Astrocyte (in vitro differentiated cells and primary cell): ENCODE measurements around the gene APLP2.

Experiments used
- EZH2 ChIP-seq: IDR thresholded peaks from 2 replicates; pipeline ENCODE4 v1.6.1; 2012; ENCODE audit warnings: mild to moderate bottlenecking, low read length, inconsistent platforms; ENCODE audit not compliant: insufficient read depth
- TF ChIP-seq, protein P1 (sequence below): IDR thresholded peaks from 2 replicates; pipeline ENCODE4 v1.5.1; 2011; ENCODE audit warnings: low read depth, mild to moderate bottlenecking, inconsistent platforms, low read length, moderate library complexity; ENCODE audit not compliant: insufficient read depth

DNA sequence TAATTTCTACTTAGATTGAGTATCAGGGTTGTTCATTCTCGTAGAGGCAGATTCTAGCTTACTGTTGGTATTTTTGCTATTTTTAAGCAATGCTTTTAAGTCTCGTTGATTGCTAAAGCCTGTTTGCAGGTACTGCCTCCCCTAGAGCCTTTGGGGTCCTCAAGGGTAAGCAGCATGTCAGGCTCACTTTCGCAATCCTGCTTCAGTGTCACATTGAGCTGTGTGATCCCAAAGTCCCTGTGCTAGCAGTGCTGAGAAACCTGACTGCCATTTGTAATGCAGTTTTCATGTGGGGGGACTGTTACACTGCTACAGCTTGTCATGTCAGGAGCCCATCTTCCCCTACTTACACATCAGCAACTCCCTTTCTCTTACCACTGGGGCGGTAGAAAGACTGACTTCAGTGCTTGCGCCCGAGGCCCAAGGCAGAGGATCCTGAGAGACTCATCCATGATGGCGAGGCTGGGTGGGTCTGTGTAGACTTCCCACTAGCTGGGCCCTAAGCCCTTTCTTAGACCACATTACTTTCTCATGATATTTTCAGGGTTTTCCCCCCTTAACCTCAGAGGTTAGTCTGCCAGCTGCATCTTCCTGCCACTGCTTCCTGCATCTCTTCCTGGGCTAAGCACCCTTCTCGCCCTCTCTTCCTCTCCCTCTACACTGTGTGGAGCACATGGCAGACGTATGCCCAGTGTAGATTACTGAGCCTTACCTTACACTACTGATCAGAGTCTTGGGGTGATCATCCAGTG, 49.1 kb downstream of the APLP2 start:
- TF ChIP-seq, protein P1, sequence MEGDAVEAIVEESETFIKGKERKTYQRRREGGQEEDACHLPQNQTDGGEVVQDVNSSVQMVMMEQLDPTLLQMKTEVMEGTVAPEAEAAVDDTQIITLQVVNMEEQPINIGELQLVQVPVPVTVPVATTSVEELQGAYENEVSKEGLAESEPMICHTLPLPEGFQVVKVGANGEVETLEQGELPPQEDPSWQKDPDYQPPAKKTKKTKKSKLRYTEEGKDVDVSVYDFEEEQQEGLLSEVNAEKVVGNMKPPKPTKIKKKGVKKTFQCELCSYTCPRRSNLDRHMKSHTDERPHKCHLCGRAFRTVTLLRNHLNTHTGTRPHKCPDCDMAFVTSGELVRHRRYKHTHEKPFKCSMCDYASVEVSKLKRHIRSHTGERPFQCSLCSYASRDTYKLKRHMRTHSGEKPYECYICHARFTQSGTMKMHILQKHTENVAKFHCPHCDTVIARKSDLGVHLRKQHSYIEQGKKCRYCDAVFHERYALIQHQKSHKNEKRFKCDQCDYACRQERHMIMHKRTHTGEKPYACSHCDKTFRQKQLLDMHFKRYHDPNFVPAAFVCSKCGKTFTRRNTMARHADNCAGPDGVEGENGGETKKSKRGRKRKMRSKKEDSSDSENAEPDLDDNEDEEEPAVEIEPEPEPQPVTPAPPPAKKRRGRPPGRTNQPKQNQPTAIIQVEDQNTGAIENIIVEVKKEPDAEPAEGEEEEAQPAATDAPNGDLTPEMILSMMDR = no peak
- no peak for TF ChIP-seq EZH2
